ENCODE data around the gene GOPC.

GOPC gene

DNA sequence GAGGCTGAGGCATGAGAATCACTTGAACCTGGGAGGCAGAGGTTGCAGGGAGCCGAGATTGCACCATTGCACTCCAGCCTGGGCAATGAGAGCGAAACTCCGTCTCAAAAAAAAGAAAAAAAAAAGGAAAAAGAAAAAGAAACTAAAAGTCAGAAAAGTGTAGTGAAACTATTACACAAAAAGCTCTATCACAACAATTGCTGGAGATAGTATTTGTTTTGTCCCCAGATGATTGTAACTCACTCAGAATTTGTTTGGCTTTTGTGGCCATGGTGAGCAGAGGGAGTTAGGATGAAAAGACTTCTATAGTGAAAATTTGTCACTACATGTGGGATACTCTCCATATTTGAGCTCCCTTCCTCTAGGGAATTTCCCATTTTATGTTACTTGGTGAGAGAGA, 5.2 kb upstream of the GOPC start:
- TF ChIP-seq GATA1 (IDR thresholded peaks at IDR 0.05; ENCODE audit: low read depth, low read length) = no peak
- TF ChIP-seq POLR2A (IDR thresholded peaks at IDR 0.05; ENCODE audit: low read length) = no peak
- no peak for DNase-seq

DNA sequence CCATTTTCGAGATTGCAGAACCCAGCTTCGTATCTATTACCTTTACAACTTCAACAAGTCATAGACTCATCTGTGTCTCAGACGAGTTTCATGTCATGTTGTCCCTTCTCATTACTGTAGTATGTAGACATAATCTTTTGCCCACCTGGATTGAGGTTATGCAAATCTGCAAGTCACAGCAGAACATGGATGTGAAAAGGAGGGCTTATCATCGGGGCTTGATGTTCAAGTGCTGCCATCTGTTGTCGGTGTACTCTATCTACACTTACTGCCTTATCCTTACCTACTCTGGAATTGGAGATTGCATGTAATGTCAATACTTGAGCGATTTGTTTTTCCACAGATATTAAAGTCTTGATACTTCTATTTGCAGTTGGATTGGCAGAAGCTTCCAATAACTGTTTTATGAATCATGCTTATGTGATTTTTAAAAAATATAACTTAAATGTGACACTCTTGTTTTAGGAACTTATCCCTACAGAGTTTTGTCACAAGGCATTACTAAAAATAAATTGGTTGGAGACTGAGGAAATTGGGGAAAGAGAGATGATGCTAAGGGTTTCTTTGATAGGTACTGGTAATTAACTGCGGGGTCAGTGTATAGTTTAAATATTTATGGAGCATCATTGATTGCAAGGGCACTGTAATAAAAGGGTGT, 3.0 kb upstream of the GOPC start:
- no peak for TF ChIP-seq POLR2A (IDR thresholded peaks at IDR 0.05; ENCODE audit: low read length)
- no peak for TF ChIP-seq GATA1 (IDR thresholded peaks at IDR 0.05; ENCODE audit: low read depth, low read length)
- DNase-seq = peak; percentile 83 to 84

DNA sequence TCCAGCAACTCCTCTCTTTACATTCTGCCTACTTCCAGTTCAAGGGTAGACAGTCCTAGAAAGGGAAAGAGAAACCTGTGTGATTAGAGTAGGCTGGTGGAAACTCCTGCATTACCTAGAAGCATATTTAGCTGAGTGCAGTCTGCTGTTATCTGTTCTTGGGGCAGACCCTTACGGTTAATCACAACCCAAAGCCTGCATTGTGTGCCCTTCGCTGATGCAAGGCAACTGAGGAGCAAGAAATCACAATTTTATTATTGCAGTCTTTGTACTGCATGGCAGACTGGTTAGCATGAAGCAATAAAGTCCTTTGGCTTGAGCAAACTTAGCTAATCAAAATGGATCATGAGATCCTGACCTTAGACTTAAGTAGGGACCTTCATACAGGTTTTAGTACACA, 1.5 kb upstream of the GOPC start:
- DNase-seq = no peak
- TF ChIP-seq GATA1 (IDR thresholded peaks at IDR 0.05; ENCODE audit: low read depth, low read length) (no peak), POLR2A (IDR thresholded peaks at IDR 0.05; ENCODE audit: low read length) (no peak)

DNA sequence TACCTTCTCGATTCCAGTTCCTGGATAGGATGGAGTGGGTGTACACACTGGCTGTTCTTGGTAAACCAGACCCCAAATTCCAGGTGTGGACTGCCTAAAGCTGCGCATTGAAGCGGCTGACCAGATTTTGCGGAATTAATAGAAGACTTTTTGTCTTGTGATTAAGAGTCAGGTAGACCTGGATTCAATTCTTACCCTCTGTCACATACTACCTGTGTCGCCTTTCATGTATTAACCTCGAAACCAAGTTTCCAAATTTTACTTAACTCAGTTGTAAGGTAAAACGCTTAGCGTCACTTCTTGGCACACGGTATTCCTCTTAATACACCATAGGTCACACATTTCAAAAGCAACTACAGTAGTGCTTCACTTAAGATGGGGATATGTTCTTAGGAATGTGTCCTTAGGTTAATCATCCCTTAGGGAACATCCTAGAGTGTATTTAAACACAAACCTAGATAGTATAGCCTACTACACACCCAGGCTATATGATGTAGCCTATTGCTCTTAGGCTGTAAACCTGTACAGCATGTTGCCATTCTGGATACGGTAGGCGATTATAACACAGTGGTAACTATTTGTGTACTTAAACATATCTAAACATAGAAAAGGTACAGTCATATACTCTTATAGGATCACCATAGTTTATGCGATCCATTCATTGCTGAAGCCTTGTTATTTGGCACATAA, 733 bp upstream of the GOPC start:
- peak in 1 of 2 experiments; percentile 24 for DNase-seq
- TF ChIP-seq POLR2A (IDR thresholded peaks at IDR 0.05; ENCODE audit: low read length) = no peak
- no peak for TF ChIP-seq GATA1 (IDR thresholded peaks at IDR 0.05; ENCODE audit: low read depth, low read length)

DNA sequence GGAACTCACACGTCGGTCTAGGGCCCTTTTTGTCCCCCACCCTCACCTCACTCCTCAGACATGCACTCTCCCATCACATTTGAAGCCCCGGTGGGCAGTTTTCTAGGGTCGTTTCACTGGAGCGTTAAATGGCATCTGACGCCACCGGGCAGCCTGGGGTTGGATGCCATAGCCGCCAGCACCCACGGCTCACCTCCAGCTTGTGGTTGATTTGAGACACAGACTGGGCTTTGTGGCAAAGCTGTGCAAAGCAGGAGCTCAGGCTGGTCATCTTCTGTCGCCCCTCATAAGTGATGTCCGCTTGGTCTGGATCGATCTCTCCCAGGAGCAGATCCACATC, 530 bp downstream of the GOPC start:
- no peak for DNase-seq
- no peak for TF ChIP-seq POLR2A (IDR thresholded peaks at IDR 0.05; ENCODE audit: low read length)
- TF ChIP-seq GATA1 (IDR thresholded peaks at IDR 0.05; ENCODE audit: low read depth, low read length) = no peak

DNA sequence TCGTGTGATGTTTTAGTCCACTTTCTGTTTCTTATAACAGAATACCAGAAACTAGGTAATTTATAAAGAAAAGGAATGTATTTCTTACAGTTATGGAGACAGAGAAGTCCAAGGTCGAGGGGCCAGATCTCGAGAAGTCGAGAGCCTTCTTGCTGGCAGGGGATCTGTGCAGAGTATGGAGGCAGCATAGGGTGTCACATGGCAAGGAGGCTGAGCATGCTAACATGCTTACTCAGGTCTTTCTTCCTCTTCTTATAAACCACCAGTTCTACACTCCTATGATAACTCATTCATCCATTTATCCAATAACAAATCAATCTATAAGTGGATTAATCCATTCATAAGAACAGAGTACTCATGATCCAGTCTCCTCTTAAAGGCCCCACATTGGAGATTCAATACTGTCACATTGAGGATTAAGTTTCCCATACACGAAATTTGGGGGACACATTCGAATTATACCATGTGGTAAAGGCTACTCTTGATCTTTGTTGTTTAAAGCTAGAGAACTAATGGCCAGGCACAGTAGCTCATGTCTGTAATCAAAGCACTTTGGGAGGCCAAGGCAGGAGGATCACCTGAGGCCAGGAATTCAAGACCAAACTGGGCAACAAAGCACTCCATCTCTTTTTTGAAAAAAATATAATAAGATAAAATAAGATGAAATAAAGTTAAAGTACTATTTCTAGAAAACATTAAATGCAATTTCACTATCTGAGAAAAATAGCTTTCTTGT, 2.1 kb downstream of the GOPC start:
- TF ChIP-seq GATA1 (IDR thresholded peaks at IDR 0.05; ENCODE audit: low read depth, low read length) = no peak
- no peak for TF ChIP-seq POLR2A (IDR thresholded peaks at IDR 0.05; ENCODE audit: low read length)
- DNase-seq = peak; percentile 10 to 14

DNA sequence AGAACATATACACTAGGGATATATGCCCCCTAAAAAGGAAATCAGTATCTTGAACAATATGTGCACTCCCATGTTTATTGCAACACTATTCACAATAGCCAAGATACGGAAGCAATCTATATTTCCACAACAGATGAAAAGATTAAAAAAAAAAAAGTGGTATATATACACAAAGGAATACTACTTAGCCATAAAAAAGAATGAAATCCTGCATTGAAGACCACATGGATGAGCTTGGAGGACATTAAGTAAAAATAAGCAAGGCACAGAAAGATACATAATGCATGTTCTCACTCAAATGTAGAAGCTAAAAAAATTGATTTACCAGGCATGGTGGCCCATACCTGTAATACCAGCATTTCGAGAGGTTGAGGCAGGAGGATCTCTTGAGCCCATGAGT, 4.6 kb downstream of the GOPC start:
- TF ChIP-seq POLR2A (IDR thresholded peaks at IDR 0.05; ENCODE audit: low read length) (no peak), GATA1 (IDR thresholded peaks at IDR 0.05; ENCODE audit: low read depth, low read length) (no peak)

DNA sequence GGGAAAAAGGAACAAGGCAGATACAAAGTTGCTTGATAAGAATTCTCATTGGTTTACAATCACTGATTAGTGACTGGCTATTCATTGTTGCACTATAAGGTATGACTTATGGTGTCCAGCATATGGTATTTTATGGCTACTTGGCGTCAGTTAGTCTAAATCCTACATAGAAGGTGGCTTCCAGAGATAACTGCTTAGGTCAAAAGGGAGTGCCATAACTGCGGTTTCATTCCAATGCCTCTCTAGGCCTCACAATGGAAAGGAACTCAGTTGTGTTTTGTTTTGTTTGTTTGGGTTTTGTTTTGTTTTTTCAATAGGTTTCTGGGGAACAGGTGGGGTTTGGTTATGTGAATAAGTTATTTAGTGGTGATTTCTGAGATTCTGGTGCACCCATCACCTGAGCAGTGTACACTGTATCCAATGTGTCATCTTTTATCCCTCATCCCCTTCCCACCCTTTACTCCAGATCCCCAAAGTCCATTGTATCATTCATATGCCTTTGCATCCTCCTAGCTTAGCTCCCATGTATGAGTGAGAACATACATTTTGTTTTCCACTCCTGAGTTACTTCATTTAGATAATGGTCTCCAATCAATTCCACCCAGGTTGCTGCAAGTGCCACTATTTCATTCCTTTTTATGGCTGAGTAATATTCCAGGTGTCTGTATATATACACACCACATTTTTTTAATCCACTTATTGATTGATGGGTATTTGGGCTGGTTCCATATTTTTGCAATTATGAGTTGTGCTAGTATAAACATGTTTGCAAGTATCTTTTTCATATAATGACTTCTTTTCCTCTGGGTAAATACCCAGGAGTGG, 7.0 kb downstream of the GOPC start:
- peak in 1 of 2 experiments; percentile 18 for DNase-seq
- no peak for TF ChIP-seq GATA1 (IDR thresholded peaks at IDR 0.05; ENCODE audit: low read depth, low read length)

More for the DNA sequence above, 4.6 kb downstream of the GOPC start:
- DNase-seq = no peak

DNA sequence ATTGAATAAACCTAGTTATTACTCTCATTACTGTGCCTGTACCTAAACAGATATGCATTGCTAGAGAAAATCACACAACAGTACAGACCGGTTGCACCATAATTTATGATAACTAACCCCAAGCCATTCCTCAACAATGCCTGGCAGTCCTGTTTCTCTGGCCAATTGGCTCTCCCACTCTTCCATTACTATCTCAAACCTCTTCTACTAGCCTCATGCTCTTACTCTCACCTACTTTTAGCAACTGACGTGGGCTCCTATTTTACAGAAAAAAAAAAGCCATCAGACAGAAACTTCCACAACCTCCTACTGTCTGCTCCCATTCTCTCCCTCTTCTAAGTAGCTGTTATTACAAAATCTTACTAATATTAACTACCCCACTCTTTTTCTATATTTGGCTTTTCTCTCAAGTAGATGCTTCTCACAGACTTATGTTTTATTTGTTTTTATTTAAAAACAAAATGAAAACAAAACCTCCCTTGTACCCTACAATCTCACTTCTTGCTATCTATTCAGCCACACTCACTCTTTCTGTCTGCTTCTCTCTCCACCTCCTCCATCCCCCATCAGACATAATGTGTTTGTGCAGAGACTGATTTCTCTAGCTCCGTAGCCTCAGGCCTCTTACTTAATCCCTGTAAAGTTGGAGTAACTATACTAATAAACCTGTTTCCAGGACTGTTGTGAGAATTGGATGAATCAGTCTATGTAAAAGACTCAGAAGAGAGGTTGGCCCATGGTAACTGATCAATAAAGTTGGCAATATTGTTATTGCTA, 9.1 kb downstream of the GOPC start:
- no peak for TF ChIP-seq POLR2A (IDR thresholded peaks at IDR 0.05; ENCODE audit: low read length)
- TF ChIP-seq GATA1 (IDR thresholded peaks at IDR 0.05; ENCODE audit: low read depth, low read length) = no peak
- no peak for DNase-seq

DNA sequence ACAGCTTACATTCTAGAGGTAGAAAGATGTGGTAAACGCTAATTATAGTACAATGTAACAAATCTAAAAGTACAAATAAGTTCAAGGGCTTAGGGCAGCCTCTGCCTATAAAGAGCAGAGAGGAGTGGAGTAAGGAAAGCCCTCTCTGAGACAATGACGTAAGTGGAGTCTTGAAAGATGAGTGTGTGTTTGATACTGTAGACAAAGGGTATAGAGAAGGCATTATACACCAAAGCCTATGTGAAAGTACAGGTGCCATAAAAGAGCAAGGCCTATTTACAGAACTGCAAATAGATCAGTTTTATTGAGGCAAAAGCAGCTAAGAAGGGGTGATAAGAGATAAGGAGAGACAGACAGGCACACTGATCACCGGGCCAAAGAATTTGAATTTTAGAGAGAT, 10.9 kb downstream of the GOPC start:
- TF ChIP-seq POLR2A (IDR thresholded peaks at IDR 0.05; ENCODE audit: low read length) = no peak
- TF ChIP-seq GATA1 (IDR thresholded peaks at IDR 0.05; ENCODE audit: low read depth, low read length) = no peak

DNA sequence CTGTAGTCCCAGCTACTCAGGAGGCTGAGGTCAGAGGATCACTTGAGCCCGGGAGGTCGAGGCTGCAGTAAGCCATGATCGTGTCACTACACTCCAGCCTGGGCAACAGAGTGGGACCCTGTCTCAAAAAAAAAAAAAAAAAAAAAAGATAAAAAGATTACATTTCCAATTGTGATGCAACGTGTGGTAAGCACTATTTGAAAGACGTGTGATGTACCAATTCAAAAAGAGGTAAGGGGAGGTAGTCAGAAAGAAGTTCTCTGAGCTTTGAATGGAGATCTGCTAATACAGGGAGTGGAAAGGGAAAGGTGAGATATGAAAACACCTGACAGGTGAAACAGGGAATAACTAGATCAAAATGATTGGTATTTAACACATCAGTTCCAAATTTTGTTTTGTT, 11.9 kb downstream of the GOPC start:
- no peak for DNase-seq
- TF ChIP-seq GATA1 (IDR thresholded peaks at IDR 0.05; ENCODE audit: low read depth, low read length) = no peak
- no peak for TF ChIP-seq POLR2A (IDR thresholded peaks at IDR 0.05; ENCODE audit: low read length)

More for the DNA sequence above, 10.9 kb downstream of the GOPC start:
- DNase-seq = peak in 1 of 2 experiments; percentile 2

DNA sequence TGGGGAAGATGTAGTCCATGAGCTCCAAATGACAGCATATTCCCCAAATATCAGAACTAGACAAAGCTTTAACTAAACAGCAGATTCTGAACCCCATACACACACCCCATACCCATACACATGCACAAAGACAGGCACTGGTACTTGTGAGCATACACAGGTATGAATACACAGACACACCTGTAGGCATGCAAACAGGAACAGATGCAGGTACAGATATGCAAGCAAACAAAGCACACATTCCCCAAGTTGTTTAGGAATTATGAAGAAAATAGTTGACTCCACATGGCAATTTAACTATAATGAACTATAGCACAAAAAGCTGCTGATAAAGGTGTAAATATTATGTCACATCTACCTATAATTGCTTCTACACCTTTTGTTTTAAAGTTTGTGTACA, 16.7 kb downstream of the GOPC start:
- TF ChIP-seq POLR2A (IDR thresholded peaks at IDR 0.05; ENCODE audit: low read length) = no peak
- no peak for TF ChIP-seq GATA1 (IDR thresholded peaks at IDR 0.05; ENCODE audit: low read depth, low read length)
- no peak for DNase-seq

DNA sequence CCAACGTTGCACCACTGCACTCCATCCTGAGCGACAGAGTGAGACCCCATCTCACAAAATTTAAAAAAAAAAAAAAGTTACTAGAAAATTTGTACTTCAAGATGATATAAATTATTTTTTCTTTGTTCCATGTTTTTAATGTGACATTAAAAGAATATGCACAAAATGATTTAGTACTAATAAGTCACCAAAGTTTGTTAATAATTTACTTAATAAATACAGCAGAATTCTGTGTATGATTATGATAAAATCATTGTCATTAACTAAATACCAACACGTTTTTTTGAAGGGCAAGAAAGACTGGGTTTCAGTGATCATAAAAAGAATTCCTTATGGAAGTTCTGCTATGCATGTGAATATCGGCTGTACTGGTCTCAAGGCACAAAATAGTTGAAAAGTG, 28.1 kb downstream of the GOPC start:
- no peak for DNase-seq
- TF ChIP-seq GATA1 (IDR thresholded peaks at IDR 0.05; ENCODE audit: low read depth, low read length) = no peak
- no peak for TF ChIP-seq POLR2A (IDR thresholded peaks at IDR 0.05; ENCODE audit: low read length)

Data from erythroblast (primary cell).